ENCODE results near the gene CNOT3. TPM values are rescaled to one million over a fixed set of nuclear protein-coding genes. Genes with fewer than 3 reads are reported as not detected.

The CNOT3 gene
- total and polyA plus RNA-seq, 2 donors (not counting 1 experiment from before 2014, with no cell fraction given), result 28.1 to 82.1 TPM

GRCh38 chr19:54128796-54129616, 8.6 kb upstream of the CNOT3 start:
- Histone ChIP-seq H3K9ac (ENCODE audit: low read length) (no peak overlapping the region), H3K27ac (ENCODE audit: low read length in 2 of 2) (no peak overlapping the region), H3K79me2 (ENCODE audit: control insufficient read depth, insufficient read depth, low read length) (no peaks in the 10 kb centered on the region), H3K4me1 (ENCODE audit: control insufficient read depth in 2 of 2, insufficient read depth in 2 of 2, low read length in 2 of 2) (no peaks in the 10 kb centered on the region), H3K27me3 (replicated peaks in 1 of 4; ENCODE audit: control extremely low read depth in 1 of 4, control insufficient read depth in 3 of 4, insufficient read depth in 4 of 4, low read length in 3 of 4) (no peaks in the 10 kb centered on the region), H3K4me3 (ENCODE audit: control extremely low read depth in 1 of 5, extremely low read depth in 1 of 5, insufficient read depth in 1 of 5, low read depth in 2 of 5, low read length in 4 of 5) (no peak overlapping the region), H3K4me2 (replicated peaks; ENCODE audit: low read depth, low read length, poor library complexity, severe bottlenecking) (no peak overlapping the region), H3K36me3 (replicated peaks in 1 of 2; ENCODE audit: control extremely low read depth in 1 of 2, control insufficient read depth in 1 of 2, extremely low read depth in 1 of 2, insufficient read depth in 2 of 2, low read length in 1 of 2) (peaks cover 6 to 48% of the 10 kb centered on the region in 2 experiments), H2AFZ (ENCODE audit: insufficient read depth, low read depth, low read length, poor library complexity, severe bottlenecking) (no peak overlapping the region), H4K20me1 (ENCODE audit: control insufficient read depth, insufficient read depth, low read length, poor library complexity, severe bottlenecking) (no peaks in the 10 kb centered on the region), H3K9me3 (ENCODE audit: control extremely low read depth in 1 of 3, control insufficient read depth in 2 of 3, insufficient read depth in 1 of 3, low read length in 2 of 3) (no peaks in the 10 kb centered on the region)
- TF ChIP-seq CTCF (IDR thresholded peaks at IDR 0.05) (no peak), EZH2 (IDR thresholded peaks at IDR 0.05; ENCODE audit: borderline replicate concordance, insufficient read depth, low read depth, low read length, poor library complexity, severe bottlenecking) (no peak)
- WGBS (ENCODE audit: insufficient coverage), result 96% methylated on average over 41 of the region's 41 CpGs
- intact Hi-C loops (cut with micrococcal nuclease), result no loop called here
- no peak overlapping the region for H3K4me3 Mint-ChIP-seq
- ChIA-PET CTCF (no interaction called here), POLR2A (no interaction called here)
- no peak overlapping the region for H3K27ac Mint-ChIP-seq
- DNase-seq (no peak), ATAC-seq (ENCODE audit: low read depth) (no peak)
- H3K27me3 Mint-ChIP-seq, result no peaks in the 10 kb centered on the region
- H3K4me1 Mint-ChIP-seq, result no peaks in the 10 kb centered on the region
- no peaks in the 10 kb centered on the region for H3K9me3 Mint-ChIP-seq (ENCODE audit: insufficient read depth)

GRCh38 chr19:54129617-54129996, 8.0 kb upstream of the CNOT3 start:
- no peak for ATAC-seq (ENCODE audit: low read depth)
- WGBS (ENCODE audit: insufficient coverage), result 97% methylated on average over 20 of the region's 20 CpGs
- POLR2A ChIA-PET, result no interaction called here
- CTCF ChIA-PET, result no interaction called here
- H3K27me3 ChIP-seq (replicated peaks in 1 of 4; ENCODE audit: control extremely low read depth in 1 of 4, control insufficient read depth in 3 of 4, insufficient read depth in 4 of 4, low read length in 3 of 4), result peaks cover 0 to 5% (median under 1%) of the 10 kb centered on the region in 4 experiments
- H3K4me3 ChIP-seq (ENCODE audit: control extremely low read depth in 1 of 5, extremely low read depth in 1 of 5, insufficient read depth in 1 of 5, low read depth in 2 of 5, low read length in 4 of 5), result no peak overlapping the region
- no peak overlapping the region for H3K9ac ChIP-seq (ENCODE audit: low read length)
- Mint-ChIP-seq H3K4me1 (no peaks in the 10 kb centered on the region), H3K27me3 (peaks cover 4% of the 10 kb centered on the region), H3K4me3 (no peak overlapping the region), H3K9me3 (ENCODE audit: insufficient read depth) (no peaks in the 10 kb centered on the region), H3K27ac (no peak overlapping the region)
- no peak for DNase-seq
- no peaks in the 10 kb centered on the region for H3K79me2 ChIP-seq (ENCODE audit: control insufficient read depth, insufficient read depth, low read length)
- H3K4me2 ChIP-seq (replicated peaks; ENCODE audit: low read depth, low read length, poor library complexity, severe bottlenecking), result no peak overlapping the region
- peaks cover 6 to 42% of the 10 kb centered on the region in 2 experiments for H3K36me3 ChIP-seq (replicated peaks in 1 of 2; ENCODE audit: control extremely low read depth in 1 of 2, control insufficient read depth in 1 of 2, extremely low read depth in 1 of 2, insufficient read depth in 2 of 2, low read length in 1 of 2)
- H3K9me3 ChIP-seq (ENCODE audit: control extremely low read depth in 1 of 3, control insufficient read depth in 2 of 3, insufficient read depth in 1 of 3, low read length in 2 of 3), result no peaks in the 10 kb centered on the region
- TF ChIP-seq EZH2 (IDR thresholded peaks at IDR 0.05; ENCODE audit: borderline replicate concordance, insufficient read depth, low read depth, low read length, poor library complexity, severe bottlenecking) (no peak), CTCF (IDR thresholded peaks at IDR 0.05) (no peak)
- intact Hi-C loops (cut with micrococcal nuclease), result no loop called here
- no peaks in the 10 kb centered on the region for H4K20me1 ChIP-seq (ENCODE audit: control insufficient read depth, insufficient read depth, low read length, poor library complexity, severe bottlenecking)
- H2AFZ ChIP-seq (ENCODE audit: insufficient read depth, low read depth, low read length, poor library complexity, severe bottlenecking), result no peak overlapping the region
- no peaks in the 10 kb centered on the region for H3K4me1 ChIP-seq (ENCODE audit: control insufficient read depth in 2 of 2, insufficient read depth in 2 of 2, low read length in 2 of 2)
- no peak overlapping the region for H3K27ac ChIP-seq (ENCODE audit: low read length in 2 of 2)
